ENCODE results near the gene VSTM5. TPM values are rescaled to one million over a fixed set of nuclear protein-coding genes. Genes with fewer than 3 reads are reported as not detected.
"Not testable (repeated sequence)": the region's sequence is repeated elsewhere in the genome, so short reads cannot be mapped to it uniquely, and the experiment has no call there.

VSTM5 gene
- total and polyA plus RNA-seq, 7 donors = 0.01 to 0.26 (median 0.01) TPM; not detected in 4

DNA sequence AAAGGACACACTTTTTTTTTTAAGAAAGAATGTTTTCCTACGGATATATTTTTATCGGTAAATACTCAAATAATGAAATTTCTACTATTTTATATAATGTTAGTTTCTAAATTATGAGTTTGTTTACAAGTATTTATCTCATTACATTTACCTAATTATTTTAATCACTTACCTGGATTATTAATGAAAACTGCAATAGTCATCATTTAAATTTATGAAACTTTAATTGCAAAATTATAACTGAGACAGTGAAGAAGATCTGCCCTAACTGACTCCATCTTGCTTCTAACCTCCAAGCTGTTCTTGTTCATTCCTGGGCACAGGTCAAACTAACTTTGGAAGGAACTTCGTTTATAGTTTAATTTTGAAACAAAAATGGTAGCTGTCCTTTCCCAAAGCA lies 25.2 kb upstream of the VSTM5 start:
- ATAC-seq (no peak), DNase-seq (no peak)
- Histone ChIP-seq H3K4me1 (no peaks in the 10 kb centered on the region), H3K9me3 (no peaks in the 10 kb centered on the region), H3K27ac (no peak overlapping the region), H3K27me3 (ENCODE audit: insufficient read depth in 3 of 3, low read length in 2 of 3) (no peaks in the 10 kb centered on the region), H3K4me3 (no peak overlapping the region), H3K36me3 (ENCODE audit: insufficient read depth in 1 of 2, low read depth in 1 of 2) (no peaks in the 10 kb centered on the region)
- WGBS, 3 donors = 81 to 88% (median 86%) methylated on average over 3 of the region's 3 CpGs
- TF ChIP-seq, protein P1, sequence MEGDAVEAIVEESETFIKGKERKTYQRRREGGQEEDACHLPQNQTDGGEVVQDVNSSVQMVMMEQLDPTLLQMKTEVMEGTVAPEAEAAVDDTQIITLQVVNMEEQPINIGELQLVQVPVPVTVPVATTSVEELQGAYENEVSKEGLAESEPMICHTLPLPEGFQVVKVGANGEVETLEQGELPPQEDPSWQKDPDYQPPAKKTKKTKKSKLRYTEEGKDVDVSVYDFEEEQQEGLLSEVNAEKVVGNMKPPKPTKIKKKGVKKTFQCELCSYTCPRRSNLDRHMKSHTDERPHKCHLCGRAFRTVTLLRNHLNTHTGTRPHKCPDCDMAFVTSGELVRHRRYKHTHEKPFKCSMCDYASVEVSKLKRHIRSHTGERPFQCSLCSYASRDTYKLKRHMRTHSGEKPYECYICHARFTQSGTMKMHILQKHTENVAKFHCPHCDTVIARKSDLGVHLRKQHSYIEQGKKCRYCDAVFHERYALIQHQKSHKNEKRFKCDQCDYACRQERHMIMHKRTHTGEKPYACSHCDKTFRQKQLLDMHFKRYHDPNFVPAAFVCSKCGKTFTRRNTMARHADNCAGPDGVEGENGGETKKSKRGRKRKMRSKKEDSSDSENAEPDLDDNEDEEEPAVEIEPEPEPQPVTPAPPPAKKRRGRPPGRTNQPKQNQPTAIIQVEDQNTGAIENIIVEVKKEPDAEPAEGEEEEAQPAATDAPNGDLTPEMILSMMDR (IDR thresholded peaks at IDR 0.05) = no peak
- intact Hi-C loops (cut with DNase I) = no loop called here

GRCh38 chr11:93871526-93871925 lies 21.1 kb upstream of the VSTM5 start:
- DNase-seq = no peak
- Histone ChIP-seq H3K9me3 (no peaks in the 10 kb centered on the region), H3K27me3 (ENCODE audit: insufficient read depth in 3 of 3, low read length in 2 of 3) (no peaks in the 10 kb centered on the region), H3K4me1 (no peaks in the 10 kb centered on the region), H3K36me3 (ENCODE audit: insufficient read depth in 1 of 2, low read depth in 1 of 2) (no peaks in the 10 kb centered on the region), H3K27ac (no peak overlapping the region), H3K4me3 (no peak overlapping the region)
- TF ChIP-seq, protein P1 (IDR thresholded peaks at IDR 0.05) = no peak
- ATAC-seq = no peak
- intact Hi-C loops (cut with DNase I) = no loop called here

DNA sequence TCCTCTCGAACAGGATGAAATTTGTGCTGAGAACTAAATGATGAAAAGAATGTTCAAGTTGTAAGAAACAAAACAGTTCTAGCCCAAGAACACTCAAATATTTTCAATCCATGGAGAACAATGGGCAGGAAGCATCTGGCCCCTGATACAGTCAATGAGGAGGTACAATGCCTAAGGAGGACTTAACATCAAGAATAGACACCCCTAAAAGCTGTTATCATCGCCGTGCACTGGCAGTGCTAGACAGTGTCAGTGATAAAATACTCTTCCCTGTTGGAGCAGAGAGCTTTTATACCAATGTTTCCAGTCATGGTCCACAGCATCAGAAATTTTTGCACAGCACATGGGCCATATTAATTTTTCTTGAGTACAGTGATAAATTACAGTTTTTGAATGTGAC lies 20.2 kb upstream of the VSTM5 start:
- TF ChIP-seq, protein P1 (IDR thresholded peaks at IDR 0.05) = no peak
- Histone ChIP-seq H3K9me3 (no peaks in the 10 kb centered on the region), H3K4me3 (no peak overlapping the region), H3K27me3 (ENCODE audit: insufficient read depth in 3 of 3, low read length in 2 of 3) (no peaks in the 10 kb centered on the region), H3K36me3 (ENCODE audit: insufficient read depth in 1 of 2, low read depth in 1 of 2) (no peaks in the 10 kb centered on the region), H3K4me1 (no peaks in the 10 kb centered on the region), H3K27ac (no peak overlapping the region)
- ATAC-seq (no peak), DNase-seq (no peak)
- intact Hi-C loops (cut with DNase I) = no loop called here
- 73 to 81% (median 77%) methylated on average over 3 of the region's 3 CpGs for WGBS, 3 donors

- Histone ChIP-seq H3K27ac (no peak overlapping the region), H3K27me3 (ENCODE audit: insufficient read depth in 3 of 3, low read length in 2 of 3) (no peaks in the 10 kb centered on the region), H3K4me1 (no peaks in the 10 kb centered on the region), H3K36me3 (ENCODE audit: insufficient read depth in 1 of 2, low read depth in 1 of 2) (no peaks in the 10 kb centered on the region), H3K9me3 (no peaks in the 10 kb centered on the region), H3K4me3 (no peak overlapping the region)
- ATAC-seq = no peak
- TF ChIP-seq, protein P1 (IDR thresholded peaks at IDR 0.05) = no peak
- 74 to 77% (median 74%) methylated on average over 7 of the region's 7 CpGs for whole genome bisulfite sequencing, 3 donors
- intact Hi-C loops (cut with DNase I) = no loop called here
- no peak for DNase-seq
Observed at GRCh38 chr11:93869830-93870229, 19.4 kb upstream of the VSTM5 start.

GRCh38 chr11:93868404-93868803 lies 18.0 kb upstream of the VSTM5 start:
- DNase-seq; H3K27ac ChIP-seq; H3K4me3 ChIP-seq; H3K9me3 ChIP-seq; H3K36me3 ChIP-seq (ENCODE audit: insufficient read depth in 1 of 2, low read depth in 1 of 2); H3K4me1 ChIP-seq; ATAC-seq; intact Hi-C loops (cut with DNase I); H3K27me3 ChIP-seq (ENCODE audit: insufficient read depth in 3 of 3, low read length in 2 of 3): not testable (repeated sequence)
- WGBS, 3 donors = 78 to 86% (median 79%) methylated on average over 2 of the region's 2 CpGs
